NT2/D1 (cell line): ENCODE data around the gene BLM.
"Not testable (repeated sequence)": the region's sequence is repeated elsewhere in the genome, so short reads cannot be mapped to it uniquely, and the experiment has no call there.

Experiments
- SUZ12 ChIP-seq: IDR thresholded peaks from 2 replicates; pipeline ENCODE4 v1.6.1; 2011; ENCODE audit not compliant: insufficient read length, insufficient read depth; ENCODE audit errors: extremely low read depth
- YY1 ChIP-seq: IDR thresholded peaks from 2 replicates; pipeline ENCODE4 v1.6.1; 2011; ENCODE audit not compliant: insufficient read length, insufficient read depth
- ZNF274 ChIP-seq: IDR thresholded peaks from 2 replicates; pipeline ENCODE4 v1.6.1; 2011; ENCODE audit warnings: mild to moderate bottlenecking, low read depth, low read length

DNA sequence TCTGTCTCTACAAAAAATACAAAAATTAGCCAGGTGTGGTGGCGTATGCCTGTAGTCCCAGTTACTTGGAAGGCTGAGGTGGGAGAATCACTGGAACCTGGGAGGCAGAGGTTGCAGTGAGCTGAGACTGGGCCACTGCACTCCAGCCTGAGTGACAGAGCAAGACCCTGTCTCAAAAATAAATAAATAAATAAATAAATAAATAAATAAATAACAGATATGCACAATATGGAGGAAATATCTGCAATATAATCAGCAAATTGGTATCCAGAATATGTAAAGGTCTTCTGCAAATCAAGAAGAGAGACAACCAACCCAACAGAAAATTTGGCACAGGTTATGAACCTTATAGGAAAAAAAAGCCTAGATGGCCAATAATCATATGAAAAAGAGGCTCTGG, 132.3 kb downstream of the BLM start:
- TF ChIP-seq ZNF274, SUZ12, YY1: not testable (repeated sequence)
